GM21528 (cell line): Measurements from ENCODE around the gene BEGAIN.

Source experiments
- ATAC-seq: cut with Tn5 transposase; IDR thresholded peaks from one replicate; pipeline ENCODE4 v1.9.1; 2021; ENCODE audit warnings: mild to moderate bottlenecking, moderate library complexity; ENCODE audit not compliant: unreplicated experiment, low FRiP score

The BEGAIN gene

GRCh38 chr14:100555436-100556139 lies 31.6 kb downstream of the BEGAIN start:
- ATAC-seq, result no peak

GRCh38 chr14:100554696-100555320 lies 32.4 kb downstream of the BEGAIN start:
- no peak for ATAC-seq

- ATAC-seq, result no peak
Measured at GRCh38 chr14:100554082-100554677, 33.0 kb downstream of the BEGAIN start.

- no peak for ATAC-seq
Measured at GRCh38 chr14:100553471-100553870, 33.7 kb downstream of the BEGAIN start.

- ATAC-seq, result no peak
Measured at GRCh38 chr14:100552524-100553125, 34.6 kb downstream of the BEGAIN start.

- no peak for ATAC-seq
Measured at GRCh38 chr14:100551056-100551455, 36.2 kb downstream of the BEGAIN start.

GRCh38 chr14:100549834-100550625 lies 37.2 kb downstream of the BEGAIN start:
- no peak for ATAC-seq

- ATAC-seq, result no peak
Measured at GRCh38 chr14:100548939-100549338, 38.3 kb downstream of the BEGAIN start.

GRCh38 chr14:100548295-100548655 lies 38.9 kb downstream of the BEGAIN start:
- no peak for ATAC-seq

GRCh38 chr14:100547633-100548294 lies 39.5 kb downstream of the BEGAIN start:
- no peak for ATAC-seq

- ATAC-seq, result no peak
Measured at GRCh38 chr14:100546051-100546443, 41.2 kb downstream of the BEGAIN start.

- ATAC-seq, result no peak
Measured at GRCh38 chr14:100545359-100545758, 41.9 kb downstream of the BEGAIN start.

GRCh38 chr14:100544506-100545141 lies 42.6 kb downstream of the BEGAIN start:
- no peak for ATAC-seq

GRCh38 chr14:100543471-100544455 lies 43.5 kb downstream of the BEGAIN start:
- no peak for ATAC-seq

- ATAC-seq, result no peak
Measured at GRCh38 chr14:100542619-100543205, 44.5 kb downstream of the BEGAIN start.

GRCh38 chr14:100541621-100542560 lies 45.3 kb downstream of the BEGAIN start:
- no peak for ATAC-seq
